ENCODE measurements around the gene SH3TC2. TPM values are rescaled to one million over a fixed set of nuclear protein-coding genes. Genes with fewer than 3 reads are reported as not detected.

SH3TC2 gene
- total RNA-seq, 2 donors from 2014 or later: 0.33 to 8.6 TPM

DNA sequence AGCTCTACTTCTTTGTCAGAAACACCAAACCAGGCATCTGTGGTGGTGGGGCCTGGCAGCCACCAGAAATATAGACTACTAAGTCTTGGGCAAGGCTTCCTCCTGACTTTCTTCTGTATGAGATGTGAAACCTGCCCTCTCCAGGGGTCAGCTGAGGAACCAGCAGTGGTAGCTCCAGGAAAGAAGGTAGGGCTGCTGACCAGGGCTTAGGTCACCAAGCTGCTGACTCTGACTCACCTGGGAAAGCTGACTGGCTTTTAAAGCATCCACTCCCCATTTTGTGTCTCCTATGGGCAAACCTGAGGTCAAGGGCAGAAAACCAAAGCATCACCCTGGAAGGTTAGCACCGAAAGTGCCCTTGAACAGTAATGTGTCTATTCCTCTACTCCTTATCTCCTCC lies 10.4 kb upstream of the SH3TC2 start:
- intact Hi-C loops (cut with DNase I): no loop called here
- H3K27ac ChIP-seq: no peak overlapping the region
- WGBS, 2 donors: 75 to 84% methylated on average over 1 of the region's 1 CpG
- no peaks in the 10 kb centered on the region for H3K27me3 ChIP-seq
- DNase-seq (no peak), ATAC-seq (no peak)
- no peak overlapping the region for H3K4me3 ChIP-seq
- peaks cover 7% of the 10 kb centered on the region for H3K4me1 ChIP-seq
- TF ChIP-seq CTCF (IDR thresholded peaks at IDR 0.05): no peak
- no peak for TF ChIP-seq POLR2A (IDR thresholded peaks at IDR 0.05)
- no peaks in the 10 kb centered on the region for H3K9me3 ChIP-seq
- no peaks in the 10 kb centered on the region for H3K36me3 ChIP-seq (replicated peaks in 1 of 2; ENCODE audit: insufficient read depth in 1 of 2, low read depth in 2 of 2)

GRCh38 chr5:149072791-149073190 lies 9.9 kb upstream of the SH3TC2 start:
- H3K4me1 ChIP-seq: peaks cover 7% of the 10 kb centered on the region
- no peak overlapping the region for H3K27ac ChIP-seq
- intact Hi-C loops (cut with DNase I): no loop called here
- no peak overlapping the region for H3K4me3 ChIP-seq
- no peak for ATAC-seq
- WGBS, 2 donors: 84 to 87% methylated on average over 2 of the region's 2 CpGs
- TF ChIP-seq POLR2A (IDR thresholded peaks at IDR 0.05) (no peak), CTCF (IDR thresholded peaks at IDR 0.05) (no peak)
- DNase-seq: no peak
- no peaks in the 10 kb centered on the region for H3K27me3 ChIP-seq
- no peaks in the 10 kb centered on the region for H3K36me3 ChIP-seq (replicated peaks in 1 of 2; ENCODE audit: insufficient read depth in 1 of 2, low read depth in 2 of 2)
- H3K9me3 ChIP-seq: no peaks in the 10 kb centered on the region

- ATAC-seq: no peak
- Histone ChIP-seq H3K4me3 (no peak overlapping the region), H3K4me1 (peaks cover 7% of the 10 kb centered on the region), H3K27ac (no peak overlapping the region), H3K36me3 (replicated peaks in 1 of 2; ENCODE audit: insufficient read depth in 1 of 2, low read depth in 2 of 2) (no peaks in the 10 kb centered on the region), H3K27me3 (no peaks in the 10 kb centered on the region), H3K9me3 (no peaks in the 10 kb centered on the region)
- no peak for DNase-seq
- intact Hi-C loops (cut with DNase I): no loop called here
- WGBS, 2 donors: 70 to 84% methylated on average over 1 of the region's 1 CpG
- no peak for TF ChIP-seq POLR2A (IDR thresholded peaks at IDR 0.05)
- no peak for TF ChIP-seq CTCF (IDR thresholded peaks at IDR 0.05)
These were observed 9.5 kb upstream of the SH3TC2 start for GRCh38 chr5:149072376-149072775.

DNA sequence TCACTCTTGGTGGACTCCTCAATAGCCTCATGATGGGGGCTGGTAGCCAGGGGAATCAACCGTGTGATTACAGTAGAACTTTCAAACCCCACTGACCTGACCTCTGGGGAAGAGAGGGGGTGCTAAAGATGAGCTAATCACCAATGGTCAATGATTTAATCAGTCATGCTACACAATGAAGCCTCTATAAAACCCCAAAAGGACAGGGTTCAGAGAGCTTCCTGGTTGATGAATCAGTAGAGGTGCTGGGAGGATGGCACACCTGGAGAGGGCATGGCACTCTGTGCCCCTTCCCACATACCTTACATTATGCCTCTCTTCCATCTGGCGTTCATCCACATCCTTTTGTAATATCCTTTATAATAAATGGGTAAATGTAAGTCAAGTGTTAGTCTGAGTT lies 8.9 kb upstream of the SH3TC2 start:
- TF ChIP-seq POLR2A (IDR thresholded peaks at IDR 0.05) (no peak), CTCF (IDR thresholded peaks at IDR 0.05) (no peak)
- H3K9me3 ChIP-seq: no peaks in the 10 kb centered on the region
- no peak for ATAC-seq
- H3K4me1 ChIP-seq: peaks cover 7% of the 10 kb centered on the region
- no peaks in the 10 kb centered on the region for H3K36me3 ChIP-seq (replicated peaks in 1 of 2; ENCODE audit: insufficient read depth in 1 of 2, low read depth in 2 of 2)
- WGBS, 2 donors: 66 to 82% methylated on average over 2 of the region's 2 CpGs
- intact Hi-C loops (cut with DNase I): no loop called here
- no peak overlapping the region for H3K4me3 ChIP-seq
- H3K27me3 ChIP-seq: no peaks in the 10 kb centered on the region
- DNase-seq: no peak
- H3K27ac ChIP-seq: no peak overlapping the region

- no peak for ATAC-seq
- no peak overlapping the region for H3K4me3 ChIP-seq
- WGBS, 2 donors: 0 to 76% methylated on average over 1 of the region's 1 CpG
These were observed 8.4 kb upstream of the SH3TC2 start for GRCh38 chr5:149071216-149071615.

More at GRCh38 chr5:149071216-149071615, 8.4 kb upstream of the SH3TC2 start:
- TF ChIP-seq CTCF (IDR thresholded peaks at IDR 0.05) (no peak), POLR2A (IDR thresholded peaks at IDR 0.05) (no peak)
- peaks cover 7% of the 10 kb centered on the region for H3K4me1 ChIP-seq
- H3K9me3 ChIP-seq: no peaks in the 10 kb centered on the region
- no peak overlapping the region for H3K27ac ChIP-seq
- no peak for DNase-seq
- intact Hi-C loops (cut with DNase I): no loop called here
- H3K36me3 ChIP-seq (replicated peaks in 1 of 2; ENCODE audit: insufficient read depth in 1 of 2, low read depth in 2 of 2): no peaks in the 10 kb centered on the region
- H3K27me3 ChIP-seq: no peaks in the 10 kb centered on the region
